Esophagus muscularis mucosa (tissue), 4 donors: ENCODE results near the gene TTLL5. TPM values are rescaled to one million over a fixed set of nuclear protein-coding genes. Genes with fewer than 3 reads are reported as not detected.

Experiments
- DNase-seq: peaks from one replicate; pipeline ENCODE4 v3.0.0-alpha.2; 2017; ENCODE audit errors: extremely low spot score
- H3K27ac ChIP-seq, 4 donors: fragments of 200-600 bp; sonication (generic); replicated peaks in 1 of 4; 1 replicate in 3 of 4; 2 replicates in 1 of 4; pipeline ENCODE4 v1.5.1; 2016 to 2019; ENCODE audit warnings: mild to moderate bottlenecking in 1 of 4
- H3K27me3 ChIP-seq, 4 donors: fragments of 200-600 bp; sonication (generic); one replicate each; pipeline versions ENCODE4 v1.5.1 to v1.6.0; 2016 to 2019
- H3K36me3 ChIP-seq, 4 donors: fragments of 200-600 bp; sonication (generic); one replicate each; pipeline ENCODE4 v1.5.1; 2016 to 2019
- H3K4me1 ChIP-seq, 4 donors: fragments of 200-600 bp; sonication (generic); one replicate each; pipeline ENCODE4 v1.5.1; 2016 to 2019
- H3K4me3 ChIP-seq, 4 donors: fragments of 200-600 bp; sonication (generic); 1 replicate in 2 of 4; 2 replicates in 2 of 4; pipeline ENCODE4 v1.5.1; 2016 to 2019; ENCODE audit warnings: mild to moderate bottlenecking in 4 of 4, moderate library complexity in 1 of 4
- H3K9me3 ChIP-seq, 4 donors: fragments of 200-600 bp; sonication (generic); 1 replicate in 3 of 4; 2 replicates in 1 of 4; pipeline ENCODE4 v1.5.1; 2016 to 2019
- CTCF ChIP-seq, 3 experiments: fragments of 200-600 bp in 2 of 3; fragments of 450-650 bp in 1 of 3; sonication (generic) in 2 of 3; IDR thresholded peaks; one replicate each; pipeline ENCODE4 v1.5.1; 2017 to 2019; ENCODE audit warnings: antibody characterized with exemption in 3 of 3, mild to moderate bottlenecking in 2 of 3, moderate library complexity in 1 of 3
- EP300 ChIP-seq: sonication (generic); formaldehyde crosslinking; IDR thresholded peaks from one replicate; pipeline ENCODE4 v1.6.1; 2017; ENCODE audit warnings: antibody characterized with exemption
- POLR2A ChIP-seq: fragments of 450-650 bp; IDR thresholded peaks from one replicate; pipeline ENCODE4 v1.6.1; 2017; ENCODE audit warnings: antibody characterized with exemption, moderate library complexity, mild to moderate bottlenecking, low read depth
- POLR2AphosphoS5 ChIP-seq, 2 donors: sonication (generic); formaldehyde crosslinking; IDR thresholded peaks; one replicate each; pipeline ENCODE4 v1.6.1; 2017; ENCODE audit warnings: antibody characterized with exemption in 2 of 2
- WGBS: methylation state at CpG from one replicate; pipeline ENCODE4 v1.1.5; 2018; 5-methylcytosine and 5-hydroxymethylcytosine counted together
- intact Hi-C: fragments of 100-400 bp; cut with DNase I; formaldehyde crosslinking; loops from one replicate; pipeline ENCODE4 v1.15.1; 2023
- total RNA-seq, 4 donors: library from RNA; depleted of rRNA; stranded (reverse); fragments of >200 nt; gene quantifications; one replicate each; pipeline versions ENCODE4 v1.1.0 to v1.2.1, GENCODE V29; 2016

TTLL5 gene
- total RNA-seq, 4 donors from 2014 or later: 16.9 to 26.6 (median 21.2) TPM

DNA sequence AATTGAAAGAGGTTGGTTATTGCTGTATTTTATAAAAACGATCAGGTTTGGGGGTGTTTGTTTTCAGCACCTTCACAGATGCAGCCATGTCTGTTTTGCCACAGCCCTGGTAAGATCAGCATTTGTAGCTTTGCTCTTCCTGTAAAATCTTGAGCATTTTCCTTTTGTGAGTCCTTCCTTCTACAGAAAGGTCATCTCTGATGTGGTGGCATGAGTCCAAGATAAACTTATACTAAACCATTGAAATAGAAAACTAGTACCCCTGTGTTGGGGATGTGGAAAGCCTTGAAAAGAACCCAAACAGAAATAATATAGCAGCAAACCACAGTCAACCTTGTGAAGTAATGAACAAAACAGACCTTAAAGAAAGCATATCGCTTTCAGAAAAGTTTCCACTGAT is 235.3 kb downstream of the TTLL5 start:
- Histone ChIP-seq H3K4me3 (no peak overlapping the region), H3K36me3 (no peaks in the 10 kb centered on the region), H3K27ac (no peak overlapping the region), H3K27me3 (no peaks in the 10 kb centered on the region), H3K4me1 (no peaks in the 10 kb centered on the region), H3K9me3 (no peaks in the 10 kb centered on the region)
- WGBS: 88% methylated on average over 2 of the region's 2 CpGs
- DNase-seq: no peak
- intact Hi-C loops: no loop called here
- no peak for TF ChIP-seq POLR2AphosphoS5 (IDR thresholded peaks at IDR 0.05)
- no peak for TF ChIP-seq POLR2A
- no peak for TF ChIP-seq CTCF (IDR thresholded peaks at IDR 0.05)
- TF ChIP-seq EP300: no peak

DNA sequence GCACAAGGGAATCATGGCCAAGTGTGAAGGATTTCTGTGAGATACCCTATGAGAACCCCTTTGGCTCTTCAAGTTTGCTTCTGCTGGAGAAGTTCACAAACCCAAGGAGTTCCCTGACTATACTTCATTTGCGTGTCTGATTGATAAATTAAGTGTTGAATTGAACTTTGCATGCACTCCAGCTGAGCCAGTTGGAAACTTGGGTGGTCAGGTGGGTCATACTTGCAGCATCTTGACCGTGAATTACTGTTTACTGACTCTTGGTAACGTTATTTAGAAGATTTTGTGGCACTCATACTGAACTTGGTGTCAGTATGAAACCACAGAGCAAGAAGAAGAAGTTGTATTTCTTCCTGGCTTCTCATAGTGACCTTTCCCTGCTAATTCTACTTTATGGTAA is 243.3 kb downstream of the TTLL5 start:
- H3K9me3 ChIP-seq: no peaks in the 10 kb centered on the region
- intact Hi-C loops: loop anchor here (10.0 kb wide), 1 partner anchor 110 kb away; no protein-coding TSS in a partner anchor
- H3K4me1 ChIP-seq: peaks cover 8 to 17% (median 11%) of the 10 kb centered on the region in 4 donors
- H3K27ac ChIP-seq: no peak overlapping the region
- H3K4me3 ChIP-seq: no peak overlapping the region
- no peak for DNase-seq
- peaks cover 0 to 4% (median 2%) of the 10 kb centered on the region in 4 donors for H3K36me3 ChIP-seq
- H3K27me3 ChIP-seq: no peaks in the 10 kb centered on the region
- TF ChIP-seq CTCF (IDR thresholded peaks at IDR 0.05) (no peak), EP300 (no peak), POLR2A (no peak), POLR2AphosphoS5 (IDR thresholded peaks at IDR 0.05) (no peak)
- 77% methylated on average over 3 of the region's 3 CpGs for WGBS

DNA sequence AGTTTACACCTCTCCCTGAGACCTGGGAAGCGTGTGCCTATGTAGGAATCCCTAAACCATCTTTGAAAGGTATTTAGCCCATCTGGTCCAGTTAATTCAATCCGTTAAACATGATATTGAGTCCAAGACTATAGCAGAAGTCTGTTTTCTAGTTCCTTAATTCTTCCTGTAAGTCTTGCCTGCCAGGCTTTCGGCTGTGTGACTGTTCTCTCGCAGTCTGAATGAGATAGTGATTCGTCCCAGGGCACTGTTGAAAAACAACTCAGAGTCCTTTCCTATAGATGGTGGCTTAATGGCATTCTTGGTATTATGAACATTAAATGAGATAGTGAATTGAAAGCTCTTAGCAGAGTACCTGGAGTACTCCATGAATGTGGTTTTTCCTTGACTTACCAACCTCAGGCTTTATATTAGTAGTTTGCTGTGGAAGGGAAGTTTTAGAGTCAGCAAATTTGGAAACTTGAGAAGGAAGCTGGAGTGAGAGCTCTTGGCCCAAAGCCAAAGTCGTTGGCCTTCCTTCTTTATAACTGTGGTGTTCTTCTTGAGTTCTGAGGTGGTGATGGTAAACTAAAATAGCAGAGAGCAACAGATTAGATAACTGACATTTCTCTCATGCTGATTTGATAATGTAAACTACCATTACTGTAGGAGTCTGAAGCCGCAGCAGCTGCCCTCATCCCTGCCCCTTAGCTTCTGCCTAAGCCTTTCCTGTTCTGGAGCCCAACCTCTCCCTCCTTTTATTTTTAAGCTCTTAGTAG is 244.3 kb downstream of the TTLL5 start:
- intact Hi-C loops: loop anchor here (5.0 to 10.0 kb wide), 2 partner anchors 111 to 193 kb away; no protein-coding TSS in a partner anchor
- no peak for TF ChIP-seq POLR2A
- TF ChIP-seq POLR2AphosphoS5 (IDR thresholded peaks at IDR 0.05): no peak
- no peak for TF ChIP-seq EP300
- Histone ChIP-seq H3K4me1 (peaks cover 8 to 17% (median 11%) of the 10 kb centered on the region in 4 donors), H3K36me3 (peaks cover 0 to 4% (median 2%) of the 10 kb centered on the region in 4 donors), H3K27ac (peak overlapping the region in 2 of 4 donors; percentile 4), H3K9me3 (no peaks in the 10 kb centered on the region), H3K27me3 (no peaks in the 10 kb centered on the region), H3K4me3 (no peak overlapping the region)
- DNase-seq: no peak
- 63% methylated on average over 7 of the region's 7 CpGs for WGBS

GRCh38 chr14:75906228-75906627 is 245.2 kb downstream of the TTLL5 start:
- 84% methylated on average over 5 of the region's 5 CpGs for WGBS
- Histone ChIP-seq H3K36me3 (peaks cover 0 to 4% (median 2%) of the 10 kb centered on the region in 4 donors), H3K4me1 (peaks cover 8 to 17% (median 11%) of the 10 kb centered on the region in 4 donors), H3K4me3 (no peak overlapping the region), H3K27ac (peak overlapping the region in 3 of 4 donors; percentile 4 to 13 (median 6)), H3K27me3 (no peaks in the 10 kb centered on the region), H3K9me3 (no peaks in the 10 kb centered on the region)
- no peak for DNase-seq
- no peak for TF ChIP-seq CTCF (IDR thresholded peaks at IDR 0.05)
- no peak for TF ChIP-seq EP300
- no peak for TF ChIP-seq POLR2A
- TF ChIP-seq POLR2AphosphoS5 (IDR thresholded peaks at IDR 0.05): no peak
- intact Hi-C loops: loop anchor here (2.0 to 10.0 kb wide), 3 partner anchors 73 to 194 kb away; no protein-coding TSS in a partner anchor

DNA sequence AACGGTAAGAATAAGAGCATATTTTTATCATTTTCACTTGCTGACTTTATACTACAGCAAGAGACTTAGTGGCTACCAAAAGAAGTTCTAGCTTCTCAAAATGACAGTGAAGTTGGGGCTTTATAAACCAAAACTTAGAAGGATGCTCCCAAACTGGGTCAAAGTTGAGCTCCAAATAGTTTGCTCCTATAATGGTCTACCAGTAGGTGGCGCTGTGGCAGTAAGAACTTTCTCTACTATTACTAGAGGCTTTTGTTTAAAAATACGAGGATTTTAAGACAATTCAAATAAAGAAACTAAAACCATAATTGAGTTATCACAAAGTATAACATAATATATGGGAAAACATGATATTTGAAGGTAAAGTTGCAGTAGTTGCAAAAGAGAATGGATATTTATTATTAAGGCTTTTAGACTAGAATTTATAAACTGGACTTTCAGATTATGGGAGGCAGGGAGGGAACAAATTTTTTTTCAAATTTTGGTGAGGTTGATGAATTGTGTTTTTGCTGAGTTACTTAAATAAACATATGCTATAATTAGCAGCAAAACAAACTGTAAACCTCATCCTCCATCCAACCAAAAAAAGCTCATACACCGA is 245.7 kb downstream of the TTLL5 start:
- Histone ChIP-seq H3K36me3 (peaks cover 0 to 4% (median 2%) of the 10 kb centered on the region in 4 donors), H3K9me3 (no peaks in the 10 kb centered on the region), H3K27me3 (no peaks in the 10 kb centered on the region), H3K27ac (peak overlapping the region in 3 of 4 donors; percentile 3 to 13 (median 4)), H3K4me1 (peaks cover 8 to 17% (median 11%) of the 10 kb centered on the region in 4 donors), H3K4me3 (no peak overlapping the region)
- 41% methylated on average over 4 of the region's 4 CpGs for WGBS
- intact Hi-C loops: loop anchor here (2.0 to 10.0 kb wide), 3 partner anchors 72 to 194 kb away; no protein-coding TSS in a partner anchor
- DNase-seq: peak; percentile 93
- no peak for TF ChIP-seq POLR2AphosphoS5 (IDR thresholded peaks at IDR 0.05)
- peak; percentile 81 to 90 (median 86) for TF ChIP-seq CTCF (IDR thresholded peaks at IDR 0.05)
